MM.1S (cell line): ENCODE results near the gene SMURF1.

Source experiments
- DNase-seq: peaks from one replicate; pipeline ENCODE4 v3.0.0-alpha.2; 2015
- H2AFZ ChIP-seq: fragments of 300-600 bp; sonication (generic); 2 replicates; pipeline ENCODE4 v1.6.0; 2016; ENCODE audit warnings: antibody characterized with exemption, low read length
- H3F3A ChIP-seq: fragments of 300-600 bp; sonication (generic); 2 replicates; pipeline ENCODE4 v1.6.1; 2016; ENCODE audit warnings: mild to moderate bottlenecking, antibody characterized with exemption, low read length, moderate library complexity, mixed read lengths; ENCODE audit not compliant: insufficient read depth
- H3K27ac ChIP-seq: fragments of 300-600 bp; sonication (generic); 2 replicates; pipeline ENCODE4 v1.5.1; 2016; ENCODE audit warnings: mild to moderate bottlenecking, low read length
- H3K27me3 ChIP-seq: fragments of 300-600 bp; sonication (generic); replicated peaks from 2 replicates; pipeline ENCODE4 v1.6.0; 2016; ENCODE audit warnings: low read length; ENCODE audit not compliant: insufficient read depth
- H3K36me3 ChIP-seq: fragments of 300-600 bp; sonication (generic); replicated peaks from 2 replicates; pipeline ENCODE4 v1.6.1; 2016; ENCODE audit warnings: mild to moderate bottlenecking, low read length, mixed read lengths; ENCODE audit not compliant: insufficient read depth
- H3K4me1 ChIP-seq: fragments of 300-600 bp; sonication (generic); 2 replicates; pipeline ENCODE4 v1.6.1; 2016; ENCODE audit warnings: low read length, mixed read lengths
- H3K4me2 ChIP-seq: fragments of 300-600 bp; sonication (generic); 2 replicates; pipeline ENCODE4 v1.6.0; 2016; ENCODE audit warnings: low read depth, low read length
- H3K4me3 ChIP-seq: fragments of 300-600 bp; sonication (generic); 2 replicates; pipeline ENCODE4 v1.5.1; 2016; ENCODE audit warnings: low read length, mixed read lengths
- H3K79me2 ChIP-seq: fragments of 300-600 bp; sonication (generic); 2 replicates; pipeline ENCODE4 v1.6.1; 2016; ENCODE audit warnings: mixed run types, low read length, mixed read lengths
- H3K9ac ChIP-seq: fragments of 300-600 bp; sonication (generic); 2 replicates; pipeline ENCODE4 v1.6.1; 2016; ENCODE audit warnings: low read length, mixed read lengths
- H3K9me2 ChIP-seq: fragments of 300-600 bp; sonication (generic); replicated peaks from 2 replicates; pipeline ENCODE4 v1.6.1; 2016; ENCODE audit warnings: mild to moderate bottlenecking, low read length, mixed read lengths; ENCODE audit not compliant: insufficient read depth
- H3K9me3 ChIP-seq: fragments of 300-600 bp; sonication (generic); replicated peaks from 2 replicates; pipeline ENCODE4 v1.6.1; 2016; ENCODE audit warnings: mild to moderate bottlenecking, low read length, mixed read lengths; ENCODE audit not compliant: insufficient read depth
- H4K20me1 ChIP-seq: fragments of 300-600 bp; sonication (generic); 2 replicates; pipeline ENCODE4 v1.6.1; 2016; ENCODE audit warnings: mild to moderate bottlenecking, low read length, moderate library complexity, mixed read lengths; ENCODE audit not compliant: insufficient read depth
- CTCF ChIP-seq: fragments of 300-600 bp; sonication (generic); IDR thresholded peaks from 2 replicates; pipeline ENCODE4 v1.5.1; 2016; ENCODE audit warnings: antibody characterized with exemption, low read length, mixed read lengths
- EZH2 ChIP-seq: fragments of 300-600 bp; sonication (generic); optimal IDR thresholded peaks from 2 replicates; pipeline ENCODE3; 2017; ENCODE audit warnings: low read depth, mild to moderate bottlenecking, antibody characterized with exemption, low read length, mixed read lengths
- EZH2phosphoT487 ChIP-seq: fragments of 300-600 bp; sonication (generic); IDR thresholded peaks from 2 replicates; pipeline ENCODE4 v1.6.1; 2018; ENCODE audit warnings: antibody characterized with exemption, low read length

The SMURF1 gene

GRCh38 chr7:99030457-99030856 lies 113.5 kb downstream of the SMURF1 start:
- no peak for TF ChIP-seq EZH2
- no peak for TF ChIP-seq EZH2phosphoT487
- TF ChIP-seq CTCF, result no peak
- no peaks in the 10 kb centered on the region for H3K4me1 ChIP-seq
- no peak overlapping the region for H3K4me3 ChIP-seq
- no peaks in the 10 kb centered on the region for H4K20me1 ChIP-seq
- peaks cover 7% of the 10 kb centered on the region for H3K36me3 ChIP-seq
- H3K9me3 ChIP-seq, result no peaks in the 10 kb centered on the region
- DNase-seq, result no peak
- H3K27ac ChIP-seq, result no peak overlapping the region
- no peak overlapping the region for H3K4me2 ChIP-seq
- no peaks in the 10 kb centered on the region for H3K9me2 ChIP-seq
- no peaks in the 10 kb centered on the region for H3K27me3 ChIP-seq
- H3F3A ChIP-seq, result no peaks in the 10 kb centered on the region
- no peaks in the 10 kb centered on the region for H3K79me2 ChIP-seq
- no peak overlapping the region for H3K9ac ChIP-seq
- no peak overlapping the region for H2AFZ ChIP-seq

- Histone ChIP-seq H3K9ac (no peak overlapping the region), H4K20me1 (no peaks in the 10 kb centered on the region), H3K4me1 (no peaks in the 10 kb centered on the region), H3K4me2 (no peak overlapping the region), H3F3A (no peaks in the 10 kb centered on the region), H3K27me3 (no peaks in the 10 kb centered on the region), H3K9me3 (no peaks in the 10 kb centered on the region), H2AFZ (no peak overlapping the region), H3K79me2 (no peaks in the 10 kb centered on the region), H3K4me3 (no peak overlapping the region), H3K9me2 (no peaks in the 10 kb centered on the region), H3K27ac (no peak overlapping the region), H3K36me3 (peaks cover 7% of the 10 kb centered on the region)
- DNase-seq, result no peak
- TF ChIP-seq EZH2 (no peak), CTCF (no peak), EZH2phosphoT487 (no peak)
Measured at GRCh38 chr7:99029466-99030435, 114.2 kb downstream of the SMURF1 start.

GRCh38 chr7:99028261-99028973 lies 115.5 kb downstream of the SMURF1 start:
- Histone ChIP-seq H3K27ac (no peak overlapping the region), H3K9ac (no peak overlapping the region), H3K4me3 (no peak overlapping the region), H3K9me2 (no peaks in the 10 kb centered on the region), H3K4me1 (no peaks in the 10 kb centered on the region), H3K9me3 (no peaks in the 10 kb centered on the region), H3K4me2 (no peak overlapping the region), H4K20me1 (no peaks in the 10 kb centered on the region), H3F3A (no peaks in the 10 kb centered on the region), H2AFZ (no peak overlapping the region), H3K36me3 (peaks cover 7% of the 10 kb centered on the region; the same call in 1 of the 2 replicates), H3K27me3 (no peaks in the 10 kb centered on the region), H3K79me2 (no peaks in the 10 kb centered on the region)
- no peak for TF ChIP-seq EZH2phosphoT487
- no peak for TF ChIP-seq EZH2
- TF ChIP-seq CTCF, result no peak
- no peak for DNase-seq
